NOMO-1 treated with dmso at 0.1 percent for 144 hours (cell line): ENCODE results near the gene KRTAP10-10.
"Not testable (repeated sequence)": the region's sequence is repeated elsewhere in the genome, so short reads cannot be mapped to it uniquely, and the experiment has no call there.

ENCODE experiments used
- DNase-seq: peaks from one replicate; lab custom pipeline; 2025; ENCODE audit not compliant: unreplicated experiment; lab: John Stamatoyannopoulos, UW

Gene KRTAP10-10

GRCh38 chr21:44637018-44637850, at the start of gene KRTAP10-10:
TSS of gene KRTAP10-10 (plus strand) at chr21:44637356. CDS start at chr21:44637418, 62 bp downstream.
- DNase-seq, result no peak

- DNase-seq, result no peak
These were observed 48.1 kb upstream of the KRTAP10-10 start for GRCh38 chr21:44589094-44589493.

GRCh38 chr21:44589586-44590305, 47.4 kb upstream of the KRTAP10-10 start:
- DNase-seq, result no peak

DNA sequence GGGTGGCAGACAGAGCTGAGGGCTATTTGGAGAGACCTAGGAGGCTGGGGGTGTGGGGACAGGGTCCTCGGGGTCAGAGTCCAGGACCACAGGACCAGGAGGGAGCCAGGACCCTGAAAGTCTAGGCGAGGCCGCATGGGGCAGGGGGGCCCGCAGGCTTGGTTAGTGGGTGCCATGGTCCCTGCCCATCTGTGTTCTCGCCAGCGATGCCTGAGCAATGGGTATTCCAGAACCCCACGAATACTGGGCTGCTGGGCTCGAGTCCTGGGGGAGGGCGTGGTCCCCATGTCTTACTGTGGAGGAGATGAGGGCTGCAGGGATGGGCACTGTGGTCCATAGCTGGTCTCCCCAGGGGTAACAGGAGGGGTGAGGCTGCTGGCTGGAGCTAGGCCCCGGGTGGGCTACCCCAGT, 46.8 kb upstream of the KRTAP10-10 start:
- no peak for DNase-seq

DNA sequence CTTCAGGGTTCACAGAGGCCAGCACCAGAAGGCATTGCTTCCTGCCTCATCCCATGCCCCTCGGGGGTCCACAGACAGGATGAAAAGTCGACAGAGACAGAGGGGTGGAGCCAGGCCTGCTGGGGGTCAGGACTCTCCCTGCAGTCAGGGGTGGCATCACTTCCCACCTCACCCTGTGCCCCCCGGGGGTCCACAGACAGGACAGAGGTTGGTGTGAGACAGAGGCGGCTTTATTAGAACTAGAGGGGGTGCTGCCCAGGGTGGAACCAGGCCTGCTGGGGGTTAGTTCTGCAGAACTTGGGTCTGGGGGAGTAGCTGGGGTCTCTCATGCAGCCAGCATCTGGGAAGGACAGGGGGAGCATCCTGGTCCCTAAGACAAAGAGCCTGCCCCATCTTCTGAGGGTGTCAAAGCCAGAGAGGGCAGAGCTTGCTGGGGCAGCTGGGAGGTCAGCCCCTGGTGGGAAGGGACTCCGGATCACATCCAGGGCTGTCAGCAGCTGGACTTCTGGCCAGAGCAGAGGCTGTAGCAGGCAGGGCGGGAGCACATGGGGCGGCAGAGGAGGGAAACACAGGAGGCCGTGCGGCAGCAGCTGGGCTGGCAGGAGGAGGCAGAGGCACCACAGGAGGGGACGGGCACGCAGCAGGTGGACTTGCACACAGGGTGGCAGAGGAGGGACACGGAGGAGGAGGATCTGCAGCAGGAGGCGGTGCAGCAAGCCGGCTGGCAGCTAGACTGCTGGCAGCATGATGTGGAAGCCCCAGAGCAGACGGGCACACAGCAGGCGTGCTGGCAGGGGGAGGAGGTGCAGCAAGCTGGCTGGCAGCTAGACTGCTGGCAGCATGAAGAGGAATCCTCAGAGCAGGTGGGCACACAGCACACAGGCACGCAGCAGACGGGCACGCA, 46.0 kb upstream of the KRTAP10-10 start:
- not testable (repeated sequence) for DNase-seq

DNA sequence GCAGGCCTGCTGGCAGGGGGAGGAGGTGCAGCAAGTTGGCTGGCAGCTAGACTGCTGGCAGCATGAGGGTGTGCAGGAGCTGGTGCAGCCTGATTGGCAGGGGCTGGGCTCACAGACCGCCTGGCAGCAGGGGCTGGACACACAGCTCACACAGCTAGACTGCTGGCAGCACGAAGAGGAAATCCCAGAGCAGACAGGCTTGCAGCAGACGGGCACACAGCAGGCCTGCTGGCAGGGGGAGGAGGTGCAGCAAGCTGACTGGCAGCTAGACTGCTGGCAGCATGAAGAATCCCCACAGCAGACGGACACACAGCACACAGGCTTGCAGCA, 45.4 kb upstream of the KRTAP10-10 start:
- not testable (repeated sequence) for DNase-seq

GRCh38 chr21:44592446-44593311, 44.5 kb upstream of the KRTAP10-10 start, which contains the start of gene KRTAP10-6:
TSS of gene KRTAP10-6 (minus strand) at chr21:44592505. CDS start at chr21:44592484, 21 bp downstream.
- no peak for DNase-seq

- no peak for DNase-seq
These were observed 43.4 kb upstream of the KRTAP10-10 start for GRCh38 chr21:44593598-44594405.

DNA sequence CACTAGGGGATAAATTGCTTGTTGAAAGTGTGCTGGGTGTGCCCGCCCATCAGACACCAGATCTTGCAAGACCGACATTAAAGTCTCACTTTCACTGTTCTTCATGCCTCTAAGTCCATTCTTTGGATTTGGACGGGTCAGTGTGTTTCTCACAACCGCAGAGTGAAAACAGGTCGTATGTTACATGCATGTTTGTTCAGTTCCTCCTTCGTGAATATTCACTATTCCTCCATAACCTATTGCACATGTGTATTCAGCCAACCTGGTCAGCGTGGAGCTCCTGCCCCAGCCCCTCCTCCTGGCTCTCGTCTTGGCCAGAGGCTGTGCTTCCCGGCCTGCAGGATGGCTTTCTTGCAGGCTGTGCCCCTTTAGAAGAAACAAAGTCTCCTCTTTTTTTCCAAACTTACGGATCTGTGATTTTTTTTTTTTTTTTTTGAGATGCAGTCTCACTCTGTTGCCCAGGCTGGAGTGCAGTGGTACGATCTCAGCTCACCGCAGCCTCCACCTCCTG, 42.7 kb upstream of the KRTAP10-10 start:
- DNase-seq, result no peak

- DNase-seq, result no peak
These were observed 41.6 kb upstream of the KRTAP10-10 start for GRCh38 chr21:44595524-44595923.

GRCh38 chr21:44596068-44596725, 41.0 kb upstream of the KRTAP10-10 start:
- no peak for DNase-seq

GRCh38 chr21:44598061-44598460, 39.1 kb upstream of the KRTAP10-10 start:
- no peak for DNase-seq

GRCh38 chr21:44599264-44600029, 37.7 kb upstream of the KRTAP10-10 start:
- no peak for DNase-seq

DNA sequence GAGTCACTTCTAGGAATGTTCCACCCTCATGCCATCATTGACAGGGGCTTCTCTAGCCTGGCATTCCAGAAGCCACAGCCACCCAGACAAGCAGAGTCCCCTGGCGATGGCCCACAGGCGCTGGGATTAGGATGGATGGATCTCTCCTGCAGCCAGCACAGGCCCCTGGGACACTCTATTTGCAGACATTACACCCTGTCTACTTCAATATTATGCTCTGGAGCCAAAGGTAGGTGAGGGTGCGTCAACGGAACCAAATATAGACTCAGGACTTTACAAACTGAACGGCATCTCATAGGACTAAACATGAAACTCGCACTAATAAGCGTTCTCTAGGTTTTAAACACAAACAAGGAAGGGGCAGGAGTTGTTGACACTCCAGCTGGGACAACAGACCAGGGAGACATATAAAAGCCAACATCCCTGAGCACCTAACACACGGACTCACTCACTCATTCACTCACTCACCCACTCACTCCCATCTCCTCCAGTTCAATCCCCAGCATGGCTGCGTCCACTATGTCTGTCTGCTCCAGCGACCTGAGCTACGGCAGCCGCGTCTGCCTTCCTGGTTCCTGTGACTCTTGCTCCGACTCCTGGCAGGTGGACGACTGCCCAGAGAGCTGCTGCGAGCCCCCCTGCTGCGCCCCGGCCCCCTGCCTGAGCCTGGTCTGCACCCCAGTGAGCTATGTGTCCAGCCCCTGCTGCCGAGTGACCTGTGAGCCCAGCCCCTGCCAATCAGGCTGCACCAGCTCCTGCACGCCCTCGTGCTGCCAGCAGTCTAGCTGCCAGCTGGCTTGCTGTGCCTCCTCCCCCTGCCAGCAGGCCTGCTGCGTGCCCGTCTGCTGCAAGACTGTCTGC, 36.8 kb upstream of the KRTAP10-10 start, which contains the start of gene KRTAP10-7:
Gene KRTAP10-7, plus strand, starts transcription at position 480 of the 861 bp plus-strand sequence. Its CDS starts 25 bp downstream, at position 505.
- not testable (repeated sequence) for DNase-seq

GRCh38 chr21:44601091-44601490, 36.1 kb upstream of the KRTAP10-10 start:
- not testable (repeated sequence) for DNase-seq

GRCh38 chr21:44601596-44602462, 35.3 kb upstream of the KRTAP10-10 start:
- no peak for DNase-seq
